ENCODE results near the gene AHDC1. TPM values are rescaled to one million over a fixed set of nuclear protein-coding genes. Genes with fewer than 3 reads are reported as not detected.
A peak's percentile ranks its signal among the peaks of the same experiment; 100 is the strongest.

The AHDC1 gene
- total RNA-seq, 4 donors from 2014 or later: 26.4 to 39.9 (median 34.6) TPM

DNA sequence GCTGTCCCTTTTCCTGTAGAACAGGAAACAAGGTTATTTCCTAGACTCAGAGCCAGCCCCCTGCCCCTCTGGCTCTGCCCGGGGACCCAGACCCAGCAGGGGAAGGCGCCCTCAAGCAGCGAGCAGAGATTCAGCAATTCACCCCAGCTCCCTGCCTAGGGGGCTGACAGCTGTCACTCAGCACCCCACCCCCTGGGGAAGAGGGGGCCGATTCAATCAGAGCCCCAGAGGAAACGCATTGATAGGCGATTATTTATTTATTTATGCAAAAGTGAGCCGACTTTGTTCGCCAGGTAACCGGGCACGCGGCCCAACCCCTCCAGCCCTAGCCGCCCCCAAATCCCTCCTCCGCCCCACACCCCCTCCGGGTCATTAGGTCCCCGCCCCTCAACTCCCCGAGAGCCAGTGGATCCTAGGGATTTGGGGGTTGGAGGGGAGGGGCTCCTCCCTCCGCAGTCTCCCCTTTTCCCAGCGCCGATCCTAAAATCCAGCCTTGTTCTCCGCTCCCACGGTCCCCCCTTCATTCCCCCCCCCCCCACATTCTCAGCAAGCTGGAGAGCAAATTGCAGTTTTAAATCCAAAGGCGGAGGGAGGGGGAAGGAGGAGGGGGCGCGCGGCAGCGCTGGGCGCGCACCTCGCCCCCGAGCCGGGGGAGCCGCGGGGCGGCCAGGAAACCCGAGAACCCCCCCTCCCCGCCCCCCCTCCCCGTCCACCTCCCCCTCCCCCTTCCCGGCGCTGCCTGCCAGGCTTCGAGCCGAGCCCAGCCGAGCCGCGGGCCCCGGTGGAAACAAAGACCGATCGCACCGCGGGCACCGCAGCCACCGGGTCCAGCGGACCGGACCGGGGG lies 1.3 kb downstream of the AHDC1 start:
- H3K4me1 ChIP-seq: peaks cover 6 to 82% (median 62%) of the 10 kb centered on the region in 4 donors
- 1 to 2% methylated on average over 24 to 49 of the region's 54 CpGs for whole genome bisulfite sequencing, 2 donors
- DNase-seq (ENCODE audit: low spot score in 2 of 2): peak in 1 of 2 donors; percentile 63
- no peaks in the 10 kb centered on the region for H3K36me3 ChIP-seq
- peak overlapping the region; percentile 93 to 99 (median 97) for H3K27ac ChIP-seq
- H3K27me3 ChIP-seq: no peaks in the 10 kb centered on the region
- TF ChIP-seq EP300 (IDR thresholded peaks at IDR 0.05) (peak in 1 of 2 donors; percentile 23), POLR2A (IDR thresholded peaks at IDR 0.05) (no peak)
- TF ChIP-seq, protein P1, sequence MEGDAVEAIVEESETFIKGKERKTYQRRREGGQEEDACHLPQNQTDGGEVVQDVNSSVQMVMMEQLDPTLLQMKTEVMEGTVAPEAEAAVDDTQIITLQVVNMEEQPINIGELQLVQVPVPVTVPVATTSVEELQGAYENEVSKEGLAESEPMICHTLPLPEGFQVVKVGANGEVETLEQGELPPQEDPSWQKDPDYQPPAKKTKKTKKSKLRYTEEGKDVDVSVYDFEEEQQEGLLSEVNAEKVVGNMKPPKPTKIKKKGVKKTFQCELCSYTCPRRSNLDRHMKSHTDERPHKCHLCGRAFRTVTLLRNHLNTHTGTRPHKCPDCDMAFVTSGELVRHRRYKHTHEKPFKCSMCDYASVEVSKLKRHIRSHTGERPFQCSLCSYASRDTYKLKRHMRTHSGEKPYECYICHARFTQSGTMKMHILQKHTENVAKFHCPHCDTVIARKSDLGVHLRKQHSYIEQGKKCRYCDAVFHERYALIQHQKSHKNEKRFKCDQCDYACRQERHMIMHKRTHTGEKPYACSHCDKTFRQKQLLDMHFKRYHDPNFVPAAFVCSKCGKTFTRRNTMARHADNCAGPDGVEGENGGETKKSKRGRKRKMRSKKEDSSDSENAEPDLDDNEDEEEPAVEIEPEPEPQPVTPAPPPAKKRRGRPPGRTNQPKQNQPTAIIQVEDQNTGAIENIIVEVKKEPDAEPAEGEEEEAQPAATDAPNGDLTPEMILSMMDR (IDR thresholded peaks at IDR 0.05): peak in 1 of 5 experiments; percentile 12
- H3K4me3 ChIP-seq: peak overlapping the region; percentile 78 to 99 (median 94)
- H3K9me3 ChIP-seq: no peaks in the 10 kb centered on the region

- Histone ChIP-seq H3K27ac (peak overlapping the region; percentile 93 to 99 (median 97)), H3K27me3 (no peaks in the 10 kb centered on the region), H3K4me1 (peaks cover 6 to 82% (median 66%) of the 10 kb centered on the region in 4 donors), H3K9me3 (no peaks in the 10 kb centered on the region), H3K36me3 (no peaks in the 10 kb centered on the region), H3K4me3 (peak overlapping the region; percentile 78 to 99 (median 94))
- TF ChIP-seq, protein P1 (IDR thresholded peaks at IDR 0.05): no peak
- peak in 1 of 2 donors; percentile 49 for TF ChIP-seq EP300 (IDR thresholded peaks at IDR 0.05)
- TF ChIP-seq POLR2A (IDR thresholded peaks at IDR 0.05): peak in 1 of 2 donors; percentile 24
- DNase-seq (ENCODE audit: low spot score in 2 of 2): no peak
- 0 to 3% methylated on average over 18 to 20 of the region's 23 CpGs for WGBS, 2 donors
These were observed 2.0 kb downstream of the AHDC1 start for GRCh38 chr1:27601771-27602461.

DNA sequence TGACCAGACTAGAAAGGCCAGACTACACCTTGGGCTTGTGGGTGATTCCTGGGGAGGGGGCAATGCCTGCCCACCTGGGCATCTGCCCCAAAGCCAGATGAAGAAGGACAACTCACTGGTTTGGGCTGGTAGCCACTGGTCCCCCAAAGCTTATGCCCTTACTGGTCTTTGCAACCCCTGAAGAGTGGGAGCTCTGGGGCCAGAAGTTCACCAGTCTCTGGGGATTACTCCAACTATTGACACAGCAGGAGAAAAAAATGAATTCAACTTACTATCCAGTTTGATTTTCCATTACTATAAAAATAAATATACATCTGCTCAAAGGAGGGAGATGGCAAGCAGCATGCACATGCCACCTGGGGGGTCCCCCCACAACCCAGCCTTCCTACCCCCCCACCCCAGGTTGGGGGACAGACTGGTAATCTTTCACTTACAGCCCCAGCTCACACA lies 2.6 kb downstream of the AHDC1 start:
- Histone ChIP-seq H3K9me3 (no peaks in the 10 kb centered on the region), H3K4me3 (peak overlapping the region; percentile 78 to 99 (median 94)), H3K4me1 (peaks cover 6 to 82% (median 65%) of the 10 kb centered on the region in 4 donors), H3K27ac (peak overlapping the region; percentile 93 to 99 (median 97)), H3K27me3 (no peaks in the 10 kb centered on the region), H3K36me3 (no peaks in the 10 kb centered on the region)
- TF ChIP-seq, protein P1 (IDR thresholded peaks at IDR 0.05): no peak
- TF ChIP-seq EP300 (IDR thresholded peaks at IDR 0.05) (no peak), POLR2A (IDR thresholded peaks at IDR 0.05) (no peak)
- no peak for DNase-seq (ENCODE audit: low spot score in 2 of 2)

DNA sequence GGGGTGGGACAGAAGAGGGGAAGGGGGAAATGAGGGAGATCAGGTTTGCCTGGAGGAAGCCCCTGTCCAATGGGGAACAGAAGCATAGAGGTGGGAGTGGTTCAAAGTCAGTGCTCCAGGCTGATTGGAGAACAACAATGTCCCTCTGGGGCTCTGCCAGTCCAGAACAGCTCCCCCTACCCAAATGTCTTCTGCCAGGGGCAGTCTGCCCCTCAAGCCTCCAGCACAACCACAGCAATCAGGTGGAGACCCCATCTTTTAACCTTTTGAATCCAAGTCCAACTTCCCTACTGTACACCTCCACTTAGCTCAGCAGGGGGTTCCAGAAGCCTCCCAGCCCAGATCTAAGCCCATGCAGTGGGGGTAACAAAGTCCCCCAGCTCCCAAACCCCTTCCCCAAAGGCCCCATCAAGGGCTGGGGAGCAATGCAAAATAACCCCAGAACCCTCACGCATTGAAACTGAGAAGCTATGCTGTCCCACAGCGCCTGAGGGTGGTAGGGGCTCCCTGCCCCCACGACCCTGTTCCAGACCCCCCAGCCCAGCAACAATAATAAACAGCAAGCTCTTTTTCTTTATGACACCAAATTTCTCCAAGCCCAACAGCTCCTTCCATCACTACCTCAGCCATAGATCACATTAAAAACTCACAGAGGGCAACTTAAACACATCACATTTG lies 3.3 kb downstream of the AHDC1 start:
- Histone ChIP-seq H3K9me3 (no peaks in the 10 kb centered on the region), H3K27me3 (no peaks in the 10 kb centered on the region), H3K4me1 (peaks cover 6 to 82% (median 69%) of the 10 kb centered on the region in 4 donors), H3K4me3 (peak overlapping the region in 1 of 4 donors; percentile 97), H3K27ac (peak overlapping the region; percentile 93 to 99 (median 97)), H3K36me3 (peaks cover 0 to 6% (median 0%) of the 10 kb centered on the region in 3 donors)
- TF ChIP-seq, protein P1 (IDR thresholded peaks at IDR 0.05): no peak
- TF ChIP-seq EP300 (IDR thresholded peaks at IDR 0.05) (no peak), POLR2A (IDR thresholded peaks at IDR 0.05) (no peak)
- WGBS, 2 donors: 28 to 32% methylated on average over 3 of the region's 3 CpGs
- DNase-seq (ENCODE audit: low spot score in 2 of 2): no peak
